CD4-positive, alpha-beta T cell treated with Interferon alpha-2 for 1 hour (primary cell): ENCODE data around the gene TPST1.
"Not testable (repeated sequence)": the region's sequence is repeated elsewhere in the genome, so short reads cannot be mapped to it uniquely, and the experiment has no call there.

Source experiments
- DNase-seq, 2 donors: peaks; one replicate each; pipeline ENCODE4 v3.0.0-alpha.2; 2020 to 2022

Gene TPST1

GRCh38 chr7:66189695-66190503 is 15.2 kb upstream of the TPST1 start:
- DNase-seq = no peak

- no peak for DNase-seq
These were observed 14.7 kb upstream of the TPST1 start for GRCh38 chr7:66190504-66190857.

GRCh38 chr7:66193146-66193725 is 11.9 kb upstream of the TPST1 start:
- no peak for DNase-seq

GRCh38 chr7:66198469-66198868 is 6.7 kb upstream of the TPST1 start:
- DNase-seq = no peak

- DNase-seq = no peak
These were observed 6.2 kb upstream of the TPST1 start for GRCh38 chr7:66198956-66199355.

GRCh38 chr7:66202441-66202840 is 2.7 kb upstream of the TPST1 start:
- DNase-seq = no peak

GRCh38 chr7:66205741-66206090 is 582 bp downstream of the TPST1 start:
- no peak for DNase-seq

- DNase-seq = no peak
These were observed 1.2 kb downstream of the TPST1 start for GRCh38 chr7:66206119-66206933.

- no peak for DNase-seq
These were observed 1.8 kb downstream of the TPST1 start for GRCh38 chr7:66206934-66207240.

GRCh38 chr7:66207540-66207939 is 2.4 kb downstream of the TPST1 start:
- no peak for DNase-seq

GRCh38 chr7:66211429-66211828 is 6.3 kb downstream of the TPST1 start:
- DNase-seq = no peak

GRCh38 chr7:66213637-66214036 is 8.5 kb downstream of the TPST1 start:
- DNase-seq = no peak

- no peak for DNase-seq
These were observed 11.6 kb downstream of the TPST1 start for GRCh38 chr7:66216687-66217086.

GRCh38 chr7:66219805-66220204 is 14.7 kb downstream of the TPST1 start:
- no peak for DNase-seq

GRCh38 chr7:66221442-66221841 is 16.3 kb downstream of the TPST1 start:
- DNase-seq = no peak

GRCh38 chr7:66227808-66228207 is 22.7 kb downstream of the TPST1 start:
- DNase-seq = no peak

GRCh38 chr7:66231326-66232216 is 26.4 kb downstream of the TPST1 start:
- not testable (repeated sequence) for DNase-seq

- no peak for DNase-seq
These were observed 28.5 kb downstream of the TPST1 start for GRCh38 chr7:66233638-66234037.

- no peak for DNase-seq
These were observed 31.7 kb downstream of the TPST1 start for GRCh38 chr7:66236713-66237303.

GRCh38 chr7:66237906-66238772 is 33.0 kb downstream of the TPST1 start:
- DNase-seq = no peak

GRCh38 chr7:66238773-66239466 is 33.8 kb downstream of the TPST1 start:
- DNase-seq = no peak
